ENCODE measurements around the gene ARL6IP4. TPM values are rescaled to one million over a fixed set of nuclear protein-coding genes. Genes with fewer than 3 reads are reported as not detected.
A peak's percentile ranks its signal among the peaks of the same experiment; 100 is the strongest.

ARL6IP4 gene
- total RNA-seq, 1 donor from 2014 or later = 83.8 TPM

DNA sequence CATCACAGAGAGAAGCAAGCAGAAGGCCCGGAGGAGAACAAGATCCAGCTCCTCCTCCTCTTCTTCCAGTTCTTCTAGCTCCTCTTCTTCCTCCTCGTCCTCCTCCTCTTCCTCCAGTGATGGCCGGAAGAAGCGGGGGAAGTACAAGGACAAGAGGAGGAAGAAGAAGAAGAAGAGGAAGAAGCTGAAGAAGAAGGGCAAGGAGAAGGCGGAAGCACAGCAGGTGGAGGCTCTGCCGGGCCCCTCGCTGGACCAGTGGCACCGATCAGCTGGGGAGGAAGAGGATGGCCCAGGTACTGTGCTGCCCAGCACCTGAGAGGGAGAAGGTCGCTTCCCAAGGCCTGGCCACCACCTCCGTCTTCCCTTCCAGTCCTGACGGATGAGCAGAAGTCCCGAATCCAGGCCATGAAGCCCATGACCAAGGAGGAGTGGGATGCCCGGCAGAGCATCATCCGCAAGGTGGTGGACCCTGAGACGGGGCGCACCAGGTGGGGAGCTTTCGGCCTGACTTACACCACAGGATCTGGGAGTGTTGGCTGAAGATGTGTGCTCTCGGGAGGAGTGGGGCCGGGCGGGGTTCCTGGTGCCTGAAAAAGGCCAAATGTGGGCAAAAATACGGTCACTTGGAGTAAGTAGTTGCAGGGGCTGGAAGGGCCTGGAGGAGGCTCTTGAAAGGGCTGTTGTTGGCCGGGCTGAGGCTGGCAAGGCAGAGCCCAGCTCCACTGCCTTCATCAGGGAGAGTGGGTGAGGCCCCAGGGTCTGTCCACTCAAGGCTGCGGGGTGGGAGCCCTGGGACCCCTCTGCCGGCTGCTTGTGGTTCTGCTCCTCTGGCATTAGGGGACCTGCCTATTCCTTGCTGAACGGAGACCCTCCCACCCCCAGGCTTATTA, 1.4 kb downstream of the ARL6IP4 start:
- Histone ChIP-seq H4K20me1 (ENCODE audit: low read depth) (peaks cover 20% of the 10 kb centered on the region), H3K4me3 (peak overlapping the region; percentile 92), H3K79me2 (ENCODE audit: low read depth) (peaks cover 28% of the 10 kb centered on the region), H3K4me1 (peaks cover 13% of the 10 kb centered on the region), H3K36me3 (no peaks in the 10 kb centered on the region), H3F3A (ENCODE audit: low read depth) (no peaks in the 10 kb centered on the region), H2AFZ (replicated peaks) (no peak overlapping the region), H3K27ac (no peak overlapping the region), H3K9ac (peak overlapping the region; percentile 80), H3K27me3 (no peaks in the 10 kb centered on the region), H3K9me3 (ENCODE audit: low read depth) (no peaks in the 10 kb centered on the region), H3K4me2 (peak overlapping the region; percentile 95)
- peaks cover 1% of the 10 kb centered on the region for H3K27me3 Mint-ChIP-seq (ENCODE audit: insufficient read depth, low read depth)
- peaks cover 47% of the 10 kb centered on the region for H3K4me1 Mint-ChIP-seq
- H3K36me3 Mint-ChIP-seq = peaks cover 4% of the 10 kb centered on the region
- no peak for TF ChIP-seq EZH2 (IDR thresholded peaks at IDR 0.05)
- TF ChIP-seq EZH2phosphoT487 (IDR thresholded peaks at IDR 0.05) = no peak
- TF ChIP-seq, protein P1, sequence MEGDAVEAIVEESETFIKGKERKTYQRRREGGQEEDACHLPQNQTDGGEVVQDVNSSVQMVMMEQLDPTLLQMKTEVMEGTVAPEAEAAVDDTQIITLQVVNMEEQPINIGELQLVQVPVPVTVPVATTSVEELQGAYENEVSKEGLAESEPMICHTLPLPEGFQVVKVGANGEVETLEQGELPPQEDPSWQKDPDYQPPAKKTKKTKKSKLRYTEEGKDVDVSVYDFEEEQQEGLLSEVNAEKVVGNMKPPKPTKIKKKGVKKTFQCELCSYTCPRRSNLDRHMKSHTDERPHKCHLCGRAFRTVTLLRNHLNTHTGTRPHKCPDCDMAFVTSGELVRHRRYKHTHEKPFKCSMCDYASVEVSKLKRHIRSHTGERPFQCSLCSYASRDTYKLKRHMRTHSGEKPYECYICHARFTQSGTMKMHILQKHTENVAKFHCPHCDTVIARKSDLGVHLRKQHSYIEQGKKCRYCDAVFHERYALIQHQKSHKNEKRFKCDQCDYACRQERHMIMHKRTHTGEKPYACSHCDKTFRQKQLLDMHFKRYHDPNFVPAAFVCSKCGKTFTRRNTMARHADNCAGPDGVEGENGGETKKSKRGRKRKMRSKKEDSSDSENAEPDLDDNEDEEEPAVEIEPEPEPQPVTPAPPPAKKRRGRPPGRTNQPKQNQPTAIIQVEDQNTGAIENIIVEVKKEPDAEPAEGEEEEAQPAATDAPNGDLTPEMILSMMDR (IDR thresholded peaks at IDR 0.05) = no peak
- peak overlapping the region; percentile 91 for H3K4me3 Mint-ChIP-seq
- no peaks in the 10 kb centered on the region for H3K9me3 Mint-ChIP-seq
- H3K27ac Mint-ChIP-seq = no peak overlapping the region
- DNase-seq (ENCODE audit: low spot score) = no peak

DNA sequence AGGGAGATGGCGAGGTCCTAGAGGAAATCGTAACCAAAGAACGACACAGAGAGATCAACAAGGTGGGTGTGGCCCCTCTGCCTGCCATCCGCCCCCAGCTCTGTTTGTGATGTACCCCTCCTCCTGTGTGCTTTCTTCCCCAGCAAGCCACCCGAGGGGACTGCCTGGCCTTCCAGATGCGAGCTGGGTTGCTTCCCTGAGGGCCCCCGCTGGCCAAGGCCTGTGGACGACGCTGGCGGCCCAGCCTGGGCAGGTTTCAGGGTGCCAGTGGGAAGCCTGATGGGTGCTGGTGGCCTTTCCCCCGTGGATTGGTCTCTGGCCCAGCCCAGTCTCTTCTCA, 2.0 kb downstream of the ARL6IP4 start:
- no peak for TF ChIP-seq EZH2phosphoT487 (IDR thresholded peaks at IDR 0.05)
- TF ChIP-seq EZH2 (IDR thresholded peaks at IDR 0.05) = no peak
- TF ChIP-seq, protein P1 (IDR thresholded peaks at IDR 0.05) = no peak
- no peak overlapping the region for H2AFZ ChIP-seq (replicated peaks)
- Mint-ChIP-seq H3K4me3 (peak overlapping the region; percentile 91), H3K36me3 (peaks cover 4% of the 10 kb centered on the region), H3K27ac (no peak overlapping the region), H3K27me3 (ENCODE audit: insufficient read depth, low read depth) (peaks cover 2% of the 10 kb centered on the region), H3K9me3 (no peaks in the 10 kb centered on the region), H3K4me1 (peaks cover 47% of the 10 kb centered on the region)
- H3K27ac ChIP-seq = no peak overlapping the region
- no peak overlapping the region for H3K4me3 ChIP-seq
- no peaks in the 10 kb centered on the region for H3K27me3 ChIP-seq
- H3F3A ChIP-seq (ENCODE audit: low read depth) = no peaks in the 10 kb centered on the region
- no peaks in the 10 kb centered on the region for H3K36me3 ChIP-seq
- no peak for DNase-seq (ENCODE audit: low spot score)
- H3K79me2 ChIP-seq (ENCODE audit: low read depth) = peaks cover 28% of the 10 kb centered on the region
- no peak overlapping the region for H3K9ac ChIP-seq
- H4K20me1 ChIP-seq (ENCODE audit: low read depth) = peaks cover 20% of the 10 kb centered on the region
- H3K4me2 ChIP-seq = peak overlapping the region; percentile 95
- H3K9me3 ChIP-seq (ENCODE audit: low read depth) = no peaks in the 10 kb centered on the region
- peaks cover 13% of the 10 kb centered on the region for H3K4me1 ChIP-seq

DNA sequence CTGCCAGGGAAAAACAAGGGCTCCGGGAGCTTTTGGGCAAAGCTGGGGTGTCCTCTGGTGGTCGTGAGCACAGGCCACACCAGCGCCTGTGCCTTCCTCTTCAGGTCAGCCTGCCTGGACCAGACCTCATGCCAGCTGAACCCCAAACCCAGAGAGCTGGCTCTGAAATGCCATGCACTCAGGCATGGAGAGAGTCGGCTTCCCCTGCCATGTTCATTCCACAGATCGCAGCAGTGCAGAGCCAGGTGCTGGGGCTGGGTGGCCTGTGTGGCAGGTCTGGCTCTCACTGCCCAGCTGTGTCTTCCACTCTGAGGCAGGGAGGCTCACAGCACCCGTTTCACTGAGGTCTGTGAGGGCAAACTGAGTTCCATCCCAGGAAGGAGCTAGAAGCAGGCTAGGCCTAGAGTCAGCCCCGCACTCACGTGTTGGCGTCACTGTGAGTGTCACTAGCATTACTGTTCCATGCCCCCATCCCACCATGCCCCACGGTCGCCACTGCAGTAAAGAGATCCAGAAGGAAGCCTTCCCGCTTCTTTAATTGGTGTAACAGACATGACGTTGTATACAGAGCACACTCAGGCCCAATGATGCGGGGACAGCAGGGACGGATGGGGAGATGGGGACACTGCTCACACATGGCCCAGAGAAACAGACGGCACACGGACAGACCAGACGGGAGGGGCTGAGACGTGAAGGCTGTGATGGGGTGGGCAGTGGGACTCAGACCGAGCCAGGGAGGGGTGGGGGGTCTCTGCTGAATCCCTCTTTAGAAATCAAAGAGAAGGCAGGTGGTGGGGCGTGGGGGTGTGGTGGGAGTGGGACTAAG, 2.7 kb downstream of the ARL6IP4 start:
- no peak overlapping the region for H3K4me3 ChIP-seq
- H3K27ac Mint-ChIP-seq = peak overlapping the region; percentile 72
- TF ChIP-seq EZH2 (IDR thresholded peaks at IDR 0.05) (no peak), EZH2phosphoT487 (IDR thresholded peaks at IDR 0.05) (no peak)
- TF ChIP-seq, protein P1 (IDR thresholded peaks at IDR 0.05) = no peak
- H3K4me3 Mint-ChIP-seq = peak overlapping the region; percentile 73
- no peak overlapping the region for H3K27ac ChIP-seq
- H4K20me1 ChIP-seq (ENCODE audit: low read depth) = peaks cover 20% of the 10 kb centered on the region
- H3F3A ChIP-seq (ENCODE audit: low read depth) = no peaks in the 10 kb centered on the region
- H2AFZ ChIP-seq (replicated peaks) = no peak overlapping the region
- peaks cover 13% of the 10 kb centered on the region for H3K4me1 ChIP-seq
- H3K9me3 ChIP-seq (ENCODE audit: low read depth) = no peaks in the 10 kb centered on the region
- peaks cover 3% of the 10 kb centered on the region for H3K36me3 Mint-ChIP-seq
- no peaks in the 10 kb centered on the region for H3K36me3 ChIP-seq
- H3K9ac ChIP-seq = no peak overlapping the region
- H3K79me2 ChIP-seq (ENCODE audit: low read depth) = peaks cover 28% of the 10 kb centered on the region
- H3K4me2 ChIP-seq = no peak overlapping the region
- no peaks in the 10 kb centered on the region for H3K27me3 ChIP-seq
- peaks cover 2% of the 10 kb centered on the region for H3K27me3 Mint-ChIP-seq (ENCODE audit: insufficient read depth, low read depth)
- peaks cover 44% of the 10 kb centered on the region for H3K4me1 Mint-ChIP-seq
- no peaks in the 10 kb centered on the region for H3K9me3 Mint-ChIP-seq
- no peak for DNase-seq (ENCODE audit: low spot score)

All from neural progenitor cell (in vitro differentiated cells).